ENCODE results near the gene ZNF331.

DNA sequence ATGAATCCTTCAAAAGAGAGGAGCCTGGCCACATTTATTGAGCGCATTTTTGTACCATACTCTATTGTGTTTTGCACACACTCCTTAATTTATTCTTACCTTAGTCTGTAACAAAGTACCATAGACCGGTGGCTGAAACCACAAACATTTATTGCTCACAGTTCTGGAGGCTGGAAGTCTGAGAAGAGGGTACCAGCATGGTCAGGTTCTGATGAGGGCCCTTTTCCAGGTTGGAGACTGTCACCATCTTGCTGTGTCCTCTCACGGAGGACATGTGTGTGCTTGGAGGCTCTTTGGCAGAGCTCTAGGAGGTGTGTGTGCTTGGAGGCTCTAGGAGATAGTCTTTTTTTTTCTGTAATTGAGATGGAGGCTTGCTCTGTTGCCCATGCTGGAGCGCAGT lies 2.1 kb downstream of the ZNF331 start:
- TF ChIP-seq, protein P1, sequence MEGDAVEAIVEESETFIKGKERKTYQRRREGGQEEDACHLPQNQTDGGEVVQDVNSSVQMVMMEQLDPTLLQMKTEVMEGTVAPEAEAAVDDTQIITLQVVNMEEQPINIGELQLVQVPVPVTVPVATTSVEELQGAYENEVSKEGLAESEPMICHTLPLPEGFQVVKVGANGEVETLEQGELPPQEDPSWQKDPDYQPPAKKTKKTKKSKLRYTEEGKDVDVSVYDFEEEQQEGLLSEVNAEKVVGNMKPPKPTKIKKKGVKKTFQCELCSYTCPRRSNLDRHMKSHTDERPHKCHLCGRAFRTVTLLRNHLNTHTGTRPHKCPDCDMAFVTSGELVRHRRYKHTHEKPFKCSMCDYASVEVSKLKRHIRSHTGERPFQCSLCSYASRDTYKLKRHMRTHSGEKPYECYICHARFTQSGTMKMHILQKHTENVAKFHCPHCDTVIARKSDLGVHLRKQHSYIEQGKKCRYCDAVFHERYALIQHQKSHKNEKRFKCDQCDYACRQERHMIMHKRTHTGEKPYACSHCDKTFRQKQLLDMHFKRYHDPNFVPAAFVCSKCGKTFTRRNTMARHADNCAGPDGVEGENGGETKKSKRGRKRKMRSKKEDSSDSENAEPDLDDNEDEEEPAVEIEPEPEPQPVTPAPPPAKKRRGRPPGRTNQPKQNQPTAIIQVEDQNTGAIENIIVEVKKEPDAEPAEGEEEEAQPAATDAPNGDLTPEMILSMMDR (optimal IDR thresholded peaks at IDR 0.05 in 1 of 3, IDR thresholded peaks at IDR 0.05 in 1 of 3, conservative IDR thresholded peaks at IDR 0.05 in 1 of 3; ENCODE audit: extremely low read depth in 1 of 3, insufficient read depth in 2 of 3, low read length in 3 of 3): no peak
- TF ChIP-seq EZH2 (IDR thresholded peaks at IDR 0.05; ENCODE audit: low read length): no peak

Data from keratinocyte (primary cell).